ENCODE data around the gene BATF. TPM values are rescaled to one million over a fixed set of nuclear protein-coding genes. Genes with fewer than 3 reads are reported as not detected.

The BATF gene
- total RNA-seq, 4 donors from 2014 or later: 1.7 to 37.3 (median 4.4) TPM

- Histone ChIP-seq H3K4me1 (no peaks in the 10 kb centered on the region), H3K4me3 (no peak overlapping the region), H3K9me3 (no peaks in the 10 kb centered on the region), H3K27me3 (no peaks in the 10 kb centered on the region), H3K36me3 (no peaks in the 10 kb centered on the region), H3K27ac (replicated peaks in 1 of 4) (no peak overlapping the region)
- WGBS: 65% methylated on average over 5 of the region's 5 CpGs
- DNase-seq (ENCODE audit: extremely low spot score): peak; percentile 29
- TF ChIP-seq POLR2A (IDR thresholded peaks at IDR 0.05; ENCODE audit: low read depth) (no peak), POLR2AphosphoS5 (IDR thresholded peaks at IDR 0.05) (no peak), CTCF (IDR thresholded peaks at IDR 0.05) (no peak), EP300 (IDR thresholded peaks at IDR 0.05) (no peak)
- intact Hi-C loops (cut with DNase I): no loop called here
Measured at GRCh38 chr14:75531660-75532317, 9.5 kb downstream of the BATF start.

- no peak for DNase-seq (ENCODE audit: extremely low spot score)
- Histone ChIP-seq H3K36me3 (no peaks in the 10 kb centered on the region), H3K27ac (replicated peaks in 1 of 4) (no peak overlapping the region), H3K4me3 (no peak overlapping the region), H3K4me1 (no peaks in the 10 kb centered on the region), H3K9me3 (no peaks in the 10 kb centered on the region), H3K27me3 (no peaks in the 10 kb centered on the region)
- 83% methylated on average over 5 of the region's 5 CpGs for WGBS
- intact Hi-C loops (cut with DNase I): no loop called here
- TF ChIP-seq EP300 (IDR thresholded peaks at IDR 0.05) (no peak), POLR2AphosphoS5 (IDR thresholded peaks at IDR 0.05) (no peak)
Measured at GRCh38 chr14:75533791-75534555, 11.7 kb downstream of the BATF start.

GRCh38 chr14:75535164-75535898, 13.1 kb downstream of the BATF start:
- 81% methylated on average over 5 of the region's 5 CpGs for WGBS
- Histone ChIP-seq H3K27me3 (no peaks in the 10 kb centered on the region), H3K9me3 (no peaks in the 10 kb centered on the region), H3K36me3 (no peaks in the 10 kb centered on the region), H3K27ac (replicated peaks in 1 of 4) (peak overlapping the region in 3 of 4 donors; percentile 8 to 40 (median 31)), H3K4me3 (no peak overlapping the region), H3K4me1 (no peaks in the 10 kb centered on the region)
- TF ChIP-seq POLR2AphosphoS5 (IDR thresholded peaks at IDR 0.05) (no peak), POLR2A (IDR thresholded peaks at IDR 0.05; ENCODE audit: low read depth) (no peak), CTCF (IDR thresholded peaks at IDR 0.05) (no peak)
- intact Hi-C loops (cut with DNase I): no loop called here
- no peak for DNase-seq (ENCODE audit: extremely low spot score)

- TF ChIP-seq POLR2A (IDR thresholded peaks at IDR 0.05; ENCODE audit: low read depth): no peak
- no peak for TF ChIP-seq EP300 (IDR thresholded peaks at IDR 0.05)
- no peak for TF ChIP-seq POLR2AphosphoS5 (IDR thresholded peaks at IDR 0.05)
- no peak for TF ChIP-seq CTCF (IDR thresholded peaks at IDR 0.05)
- H3K27ac ChIP-seq (replicated peaks in 1 of 4): peak overlapping the region in 1 of 4 donors; percentile 69
- 92% methylated on average over 4 of the region's 4 CpGs for WGBS
Measured at GRCh38 chr14:75537071-75537470, 14.8 kb downstream of the BATF start.

GRCh38 chr14:75539162-75539560, 16.9 kb downstream of the BATF start:
- intact Hi-C loops (cut with DNase I): no loop called here
- Histone ChIP-seq H3K9me3 (no peaks in the 10 kb centered on the region), H3K4me1 (peaks cover 0 to 6% (median 0%) of the 10 kb centered on the region in 4 donors), H3K36me3 (no peaks in the 10 kb centered on the region), H3K27me3 (no peaks in the 10 kb centered on the region), H3K4me3 (no peak overlapping the region), H3K27ac (replicated peaks in 1 of 4) (no peak overlapping the region)
- WGBS: 96% methylated on average over 5 of the region's 5 CpGs
- DNase-seq (ENCODE audit: extremely low spot score): no peak
- TF ChIP-seq EP300 (IDR thresholded peaks at IDR 0.05) (no peak), CTCF (IDR thresholded peaks at IDR 0.05) (no peak), POLR2A (IDR thresholded peaks at IDR 0.05; ENCODE audit: low read depth) (no peak), POLR2AphosphoS5 (IDR thresholded peaks at IDR 0.05) (no peak)

More at GRCh38 chr14:75537071-75537470, 14.8 kb downstream of the BATF start:
- H3K27me3 ChIP-seq: no peaks in the 10 kb centered on the region
- no peak overlapping the region for H3K4me3 ChIP-seq
- H3K4me1 ChIP-seq: no peaks in the 10 kb centered on the region
- DNase-seq (ENCODE audit: extremely low spot score): no peak
- H3K36me3 ChIP-seq: no peaks in the 10 kb centered on the region
- intact Hi-C loops (cut with DNase I): no loop called here
- no peaks in the 10 kb centered on the region for H3K9me3 ChIP-seq

All from esophagus muscularis mucosa (tissue), 4 donors.